GM19467 (cell line): Measurements from ENCODE around the gene AANAT.

Experiments used
- ATAC-seq: cut with Tn5 transposase; IDR thresholded peaks from one replicate; pipeline ENCODE4 v1.9.1; 2021; ENCODE audit warnings: mild to moderate bottlenecking, moderate library complexity; ENCODE audit not compliant: unreplicated experiment

Gene AANAT

DNA sequence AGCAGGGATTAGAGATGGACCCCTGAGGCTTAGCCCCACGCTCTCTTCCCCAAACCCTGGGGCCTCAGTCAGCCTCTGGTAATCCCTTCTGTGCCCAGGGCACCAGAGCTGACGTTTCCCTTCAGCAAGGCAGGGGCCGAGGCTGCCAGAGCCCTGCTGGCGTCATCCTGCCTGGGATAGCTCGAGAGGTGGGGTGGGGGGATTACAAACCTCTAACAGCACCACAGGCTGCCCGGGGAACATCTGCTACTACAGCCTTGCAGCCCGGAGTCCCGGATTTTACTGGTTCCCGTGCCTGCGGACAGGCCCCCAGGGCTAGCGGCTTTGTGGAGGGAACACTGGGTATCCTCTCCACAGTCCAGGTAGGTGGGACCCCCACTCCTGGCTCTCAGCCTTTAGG lies at the start of gene AANAT:
TSS of gene AANAT (plus strand) at position 238 of the 400 bp plus-strand sequence. CDS start 1,144 bp downstream, outside the sequence.
- ATAC-seq, result no peak

DNA sequence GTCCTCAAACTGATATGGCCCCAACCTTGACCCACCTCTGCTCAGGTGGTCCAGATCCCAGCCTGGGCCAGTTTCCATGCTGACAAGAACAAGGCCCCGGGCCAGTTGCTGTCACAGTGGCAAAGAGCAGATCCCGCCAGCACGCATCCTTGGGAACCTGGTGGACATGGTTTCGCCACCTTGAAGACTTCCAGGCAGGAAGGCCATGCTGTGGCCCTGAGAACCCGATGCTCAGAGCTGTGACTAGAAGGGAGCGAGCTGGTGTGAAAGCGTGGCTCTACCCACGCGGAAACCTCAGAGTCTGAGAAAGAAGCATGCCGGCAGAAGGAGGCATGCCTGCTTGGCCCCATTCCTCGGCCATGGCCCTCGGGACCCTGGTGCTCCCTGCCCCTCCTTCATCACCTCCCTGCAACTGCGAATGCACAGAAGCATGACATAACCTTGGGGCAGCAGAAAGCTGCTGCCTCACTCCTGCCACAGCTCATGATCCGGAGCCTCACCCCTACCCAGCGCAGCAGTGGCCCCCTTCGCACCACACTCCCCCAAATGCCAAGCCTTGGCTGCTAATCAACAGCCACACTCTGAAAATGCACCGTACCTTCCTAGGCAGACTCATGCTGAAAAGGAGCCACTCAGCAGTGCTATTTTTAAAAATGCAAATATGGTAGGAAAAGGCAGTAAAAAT lies 47.7 kb upstream of the AANAT start:
- no peak for ATAC-seq

DNA sequence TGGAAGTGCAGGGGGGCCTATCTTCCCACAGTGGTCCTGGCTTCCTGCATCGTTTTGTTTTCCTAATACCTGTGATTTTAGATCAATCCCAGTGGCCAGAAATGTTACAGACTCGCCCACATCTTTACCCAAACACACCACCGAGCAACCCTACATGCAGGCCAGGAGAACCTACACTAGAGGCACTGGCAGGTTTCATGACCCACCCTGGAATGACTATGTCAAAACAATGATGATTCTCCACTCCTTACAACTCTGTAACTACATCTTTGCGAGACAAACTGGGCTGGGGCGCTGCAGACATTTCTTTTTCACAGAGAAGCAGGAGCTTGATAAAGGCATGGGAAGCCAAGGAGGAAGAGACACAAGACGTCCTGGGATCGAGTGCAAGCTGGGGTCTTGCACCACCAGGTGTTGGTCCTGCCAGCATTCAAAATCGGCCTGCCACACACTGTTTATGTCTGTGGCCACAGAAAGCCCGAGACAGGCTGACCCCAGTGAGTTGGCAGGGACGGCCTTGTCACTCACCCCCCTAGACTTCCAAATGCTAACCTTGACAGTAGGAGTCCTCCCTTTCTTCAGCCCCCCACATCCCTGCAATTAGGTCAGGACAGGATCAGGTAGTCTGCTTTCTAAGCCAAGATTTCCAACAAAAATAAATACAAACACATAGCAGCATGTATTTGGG lies 46.9 kb upstream of the AANAT start:
- no peak for ATAC-seq

DNA sequence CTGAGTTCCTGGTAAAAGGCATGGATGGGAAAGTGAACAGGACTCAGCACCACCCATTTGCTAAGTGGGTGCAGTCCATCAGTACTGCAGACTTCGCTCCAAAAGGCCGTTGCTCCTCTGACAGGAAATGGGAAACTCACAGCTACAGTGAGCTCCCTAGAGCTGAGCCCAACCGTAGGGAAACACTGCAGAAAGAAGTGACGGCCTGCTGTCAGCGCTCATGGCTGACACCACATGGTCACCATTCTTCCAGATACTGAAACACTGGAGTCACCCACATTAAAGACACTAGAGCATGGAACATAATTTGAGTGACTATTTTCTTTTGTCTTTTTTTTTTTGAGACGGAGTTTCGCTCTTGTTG lies 46.4 kb upstream of the AANAT start:
- no peak for ATAC-seq

DNA sequence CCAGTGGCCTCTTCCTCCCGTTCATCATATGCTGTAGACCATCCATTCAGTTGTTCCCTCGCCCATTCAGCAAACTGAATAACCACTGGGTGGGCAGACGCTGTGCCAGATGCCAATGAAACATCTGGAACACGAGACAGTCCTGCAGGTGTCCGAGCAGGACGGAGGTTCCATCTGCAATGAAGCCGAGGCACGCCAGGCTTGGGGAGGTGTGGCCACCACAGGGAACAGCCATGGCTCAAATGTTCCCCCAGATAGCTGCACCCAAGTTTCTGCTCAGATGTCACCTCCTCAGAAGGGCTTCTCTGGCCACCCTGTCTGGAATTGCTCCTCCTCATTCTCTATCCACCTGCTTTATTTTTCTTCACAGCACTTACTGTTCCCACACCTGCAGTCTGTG lies 45.0 kb upstream of the AANAT start:
- ATAC-seq, result no peak

DNA sequence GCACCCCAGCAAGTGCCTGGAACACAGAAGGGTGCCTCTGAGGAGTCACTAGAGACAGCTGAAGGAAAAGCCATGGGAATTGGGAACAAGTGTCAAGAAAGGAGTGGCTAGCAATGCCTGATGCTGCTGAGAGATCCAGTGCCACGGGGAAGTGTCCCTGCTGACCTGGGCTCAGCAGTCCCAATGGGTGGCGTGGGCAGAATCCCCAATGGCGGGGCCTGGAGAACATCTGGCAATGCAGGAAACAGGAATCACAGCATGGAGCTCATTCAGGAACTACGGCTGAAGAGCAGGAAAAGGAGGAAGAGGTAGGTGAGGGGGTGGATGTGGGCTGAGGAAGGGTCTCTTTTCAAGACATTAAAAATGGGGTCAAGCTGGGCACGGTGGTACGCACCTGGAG lies 44.5 kb upstream of the AANAT start:
- no peak for ATAC-seq

DNA sequence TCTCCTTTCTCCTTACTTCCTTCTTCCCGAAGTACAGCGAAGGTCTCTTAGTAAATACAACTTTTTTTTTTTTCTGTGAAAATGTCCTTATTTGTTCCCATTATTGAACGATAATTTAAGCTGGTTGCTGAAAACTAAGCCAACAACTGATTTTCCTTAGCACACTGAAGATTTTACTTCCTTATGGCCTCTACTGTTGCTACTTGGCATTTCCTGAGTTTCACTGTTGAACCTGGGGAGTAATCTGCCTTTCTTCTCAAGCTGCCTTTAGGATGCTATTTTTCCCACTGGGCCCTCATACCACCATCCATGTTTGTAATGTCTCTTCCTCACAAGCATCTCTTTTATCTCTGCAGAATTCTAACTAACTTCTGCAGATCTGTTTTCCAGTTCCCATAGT lies 40.5 kb upstream of the AANAT start:
- ATAC-seq, result no peak

DNA sequence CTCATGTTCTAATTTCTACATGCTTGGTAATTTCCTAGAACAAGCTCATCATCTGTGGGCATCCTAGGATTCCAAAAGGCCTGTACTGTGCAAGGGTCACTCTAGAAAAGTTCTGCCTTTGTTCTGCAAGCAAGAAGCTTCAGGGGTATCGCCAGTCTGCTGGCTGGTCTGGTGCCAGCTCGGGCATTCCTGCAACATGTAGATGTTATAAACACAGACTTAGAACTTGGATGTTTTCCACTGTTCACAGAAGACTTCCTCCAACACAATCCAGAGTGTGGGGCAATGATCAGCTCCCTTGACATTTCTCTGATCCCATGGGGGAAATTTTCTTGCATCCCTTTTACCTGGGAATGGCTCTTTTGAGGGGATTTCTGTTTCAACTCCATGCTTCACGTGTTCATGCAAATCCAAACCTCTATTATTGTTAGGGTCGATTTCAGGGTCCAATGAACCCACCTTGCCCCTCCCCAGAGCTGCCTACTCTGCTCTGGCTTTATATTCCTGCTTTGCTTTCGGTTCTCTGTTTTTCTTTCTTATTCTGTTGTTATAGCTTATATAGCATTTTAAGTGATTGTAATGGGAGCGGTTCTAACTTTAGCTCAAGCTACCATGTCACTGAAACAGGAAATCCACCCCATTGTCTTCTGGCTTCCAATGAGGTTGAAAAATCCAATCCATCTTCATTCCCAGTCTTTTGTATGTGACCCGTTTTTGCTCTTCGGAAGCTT lies 39.7 kb upstream of the AANAT start:
- ATAC-seq, result no peak

DNA sequence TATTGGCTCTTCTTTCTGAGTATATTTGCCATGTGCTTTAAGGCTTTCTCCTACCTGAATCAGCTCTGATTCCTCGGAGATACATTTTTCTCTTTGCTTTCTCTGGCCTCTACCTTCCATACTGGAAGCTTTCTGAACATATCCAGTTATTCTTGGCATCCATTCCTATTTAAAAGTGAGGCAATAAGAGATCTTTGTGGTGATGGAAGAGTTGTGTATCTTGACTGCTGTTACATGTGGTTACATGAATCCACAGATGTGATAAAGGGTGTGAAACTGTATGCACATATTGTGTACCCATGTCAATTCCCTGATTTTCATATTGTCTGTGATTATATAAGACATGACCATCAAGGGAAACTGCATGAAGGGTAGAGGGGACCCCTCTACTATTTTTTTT lies 38.9 kb upstream of the AANAT start:
- no peak for ATAC-seq

DNA sequence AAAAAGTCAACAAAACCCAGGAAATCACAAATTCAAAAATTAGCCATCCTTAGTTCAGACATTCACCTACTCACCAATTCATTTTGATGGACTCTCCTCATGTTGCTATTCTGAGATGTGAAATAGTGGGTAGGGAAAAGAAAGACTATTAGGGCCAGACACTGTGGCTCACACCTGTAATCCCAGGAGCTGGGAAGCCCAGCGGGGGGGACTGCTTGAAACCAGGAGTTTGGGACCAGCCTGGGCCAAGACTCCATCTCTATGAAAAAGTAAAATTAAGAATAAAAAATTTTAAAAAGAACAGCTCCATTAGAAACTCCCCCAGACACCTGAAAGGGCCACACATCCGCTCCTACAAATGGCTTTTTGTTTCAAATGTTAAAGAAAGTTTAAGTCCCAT lies 35.9 kb upstream of the AANAT start:
- ATAC-seq, result no peak

DNA sequence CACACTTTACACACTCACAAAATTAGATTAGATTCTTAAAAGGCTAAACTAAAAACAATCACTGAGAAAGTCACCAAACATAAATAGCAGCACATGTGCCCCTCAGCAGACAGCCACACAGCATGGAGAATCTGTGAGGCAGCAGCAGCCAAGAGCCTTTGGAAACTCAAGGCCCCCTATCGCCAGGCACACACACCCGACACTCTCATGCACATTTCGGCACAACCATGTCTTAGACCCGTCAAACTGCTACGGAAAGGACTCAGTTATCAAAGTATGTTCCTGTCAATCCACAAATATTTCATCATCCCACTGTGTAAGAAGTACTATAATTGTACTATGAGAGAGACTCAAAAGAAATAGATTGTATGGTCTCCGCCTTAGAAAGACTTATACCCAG lies 35.4 kb upstream of the AANAT start:
- ATAC-seq, result no peak

DNA sequence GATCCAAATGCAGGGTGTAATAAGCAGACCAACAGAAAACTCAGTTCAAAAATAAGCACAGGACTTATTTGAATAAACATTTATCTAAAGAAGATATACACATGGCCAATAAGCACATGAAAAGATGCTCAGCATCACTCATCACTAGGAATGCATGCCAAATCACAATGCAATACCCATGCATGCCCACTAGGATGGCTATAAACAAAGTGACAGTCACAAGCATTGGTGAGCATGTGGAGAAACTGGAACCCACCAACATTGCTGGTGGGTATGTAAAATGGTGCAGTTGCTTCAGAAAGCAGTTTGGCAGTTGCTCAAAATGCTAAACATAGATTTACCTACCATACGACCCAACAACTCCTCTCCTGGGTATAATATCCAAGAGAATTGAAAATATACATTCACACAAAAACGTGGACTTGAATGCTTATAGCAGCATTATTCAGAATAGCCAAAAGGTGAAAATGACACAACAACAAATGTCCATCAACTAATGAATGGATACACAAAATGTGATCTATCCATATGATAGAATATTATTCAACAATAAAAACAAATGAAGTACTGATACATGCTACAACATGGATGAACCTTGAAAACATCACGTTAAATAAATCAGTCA lies 34.6 kb upstream of the AANAT start:
- ATAC-seq, result no peak

DNA sequence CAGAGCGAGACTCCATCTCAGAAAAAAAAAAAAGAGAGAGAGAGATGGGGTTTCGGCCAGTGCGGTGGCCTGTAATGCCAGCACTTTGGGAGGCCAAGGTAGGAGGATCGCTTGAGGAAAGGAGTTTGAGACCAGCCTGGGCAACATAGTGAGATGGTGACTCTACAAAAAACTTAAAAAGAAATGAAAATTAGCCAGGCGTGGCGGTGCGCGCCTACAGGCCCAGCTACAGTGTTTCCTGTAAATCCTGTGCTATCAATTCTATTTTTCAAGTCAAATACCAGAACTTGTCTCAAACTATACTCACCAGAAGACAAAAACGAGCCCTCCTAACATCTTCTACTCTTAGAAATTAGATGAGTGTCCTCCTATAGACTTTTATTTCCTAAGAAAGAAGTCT lies 33.7 kb upstream of the AANAT start:
- ATAC-seq, result no peak

DNA sequence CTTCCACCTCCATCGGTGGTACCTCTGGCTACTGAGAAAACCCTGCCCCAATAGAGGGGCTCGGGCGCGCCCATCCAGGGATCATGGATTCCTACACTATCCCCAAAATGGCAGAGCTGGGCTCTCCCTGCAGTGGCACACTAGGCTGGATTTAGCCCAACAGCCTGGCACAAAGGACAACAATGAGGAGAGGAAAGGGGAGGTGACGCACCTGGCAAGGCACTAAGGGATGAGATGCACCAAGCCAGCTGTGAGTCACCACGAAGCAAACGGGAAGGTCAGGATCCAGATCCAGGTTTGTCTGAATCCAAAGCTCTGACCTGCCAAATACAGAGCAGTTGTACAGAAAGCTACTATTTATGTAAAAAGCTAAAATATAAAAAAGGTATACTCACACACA lies 32.5 kb upstream of the AANAT start:
- no peak for ATAC-seq

DNA sequence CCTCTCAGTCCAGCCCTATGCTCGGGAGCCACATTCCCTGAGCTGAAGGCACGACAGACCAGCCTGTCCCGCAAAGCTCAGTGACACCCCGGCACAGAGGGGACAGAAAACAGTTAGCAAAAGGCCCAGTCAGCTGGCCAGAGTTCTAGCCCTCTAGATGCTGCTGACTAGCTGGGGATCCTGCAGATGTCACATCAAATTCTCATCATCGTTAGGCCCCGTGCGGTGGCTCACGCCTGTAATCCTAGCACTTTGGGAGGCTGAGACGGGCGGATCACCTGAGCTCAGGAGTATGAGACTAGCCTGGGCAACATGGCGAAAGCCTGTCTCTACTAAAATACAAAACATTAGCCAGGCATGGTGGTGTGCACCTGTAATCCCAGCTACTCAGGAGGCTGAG lies 31.7 kb upstream of the AANAT start:
- ATAC-seq, result no peak

DNA sequence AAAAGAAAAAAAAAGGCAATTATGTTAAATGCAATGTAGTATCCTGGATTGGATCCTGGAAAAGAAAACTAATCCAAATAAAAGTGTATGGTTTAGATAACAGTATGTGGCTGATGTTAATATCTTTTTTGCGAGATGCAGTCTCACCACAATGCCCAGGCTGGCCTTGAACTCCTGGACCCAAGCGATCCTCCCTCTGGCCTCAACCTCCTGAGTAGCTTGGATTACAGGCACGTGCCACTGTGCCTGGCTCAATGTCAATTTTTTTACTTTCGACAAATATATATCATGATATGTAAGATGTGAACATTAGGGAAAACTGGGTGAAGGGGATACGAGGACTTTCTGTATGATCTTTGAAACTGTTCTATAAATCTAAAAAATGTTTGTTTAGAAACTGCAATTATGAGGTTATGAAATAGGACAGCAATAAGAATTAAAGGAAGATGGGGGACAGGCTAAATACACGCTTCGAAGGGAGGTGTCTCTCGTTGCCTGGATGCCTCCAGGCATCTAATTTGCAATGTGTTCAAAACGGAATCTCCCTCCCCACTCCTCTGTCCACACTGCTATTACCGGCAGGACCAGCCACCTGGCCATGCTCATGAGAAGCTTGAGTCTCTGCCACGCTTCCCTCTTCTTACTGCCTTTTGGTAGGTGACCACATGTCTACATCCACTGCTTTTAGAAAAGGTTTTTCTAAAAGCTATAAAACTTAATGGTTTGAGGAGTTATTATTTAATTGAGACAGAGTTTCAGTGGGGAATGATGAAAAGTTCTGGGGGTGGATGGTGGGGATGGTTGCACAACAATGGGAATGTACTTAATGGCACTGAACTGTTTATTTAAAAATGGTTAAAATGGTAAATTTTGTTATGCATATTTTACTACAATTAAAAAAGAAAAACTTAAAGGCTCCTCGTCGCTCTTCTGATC lies 29.7 kb upstream of the AANAT start:
- ATAC-seq, result no peak

DNA sequence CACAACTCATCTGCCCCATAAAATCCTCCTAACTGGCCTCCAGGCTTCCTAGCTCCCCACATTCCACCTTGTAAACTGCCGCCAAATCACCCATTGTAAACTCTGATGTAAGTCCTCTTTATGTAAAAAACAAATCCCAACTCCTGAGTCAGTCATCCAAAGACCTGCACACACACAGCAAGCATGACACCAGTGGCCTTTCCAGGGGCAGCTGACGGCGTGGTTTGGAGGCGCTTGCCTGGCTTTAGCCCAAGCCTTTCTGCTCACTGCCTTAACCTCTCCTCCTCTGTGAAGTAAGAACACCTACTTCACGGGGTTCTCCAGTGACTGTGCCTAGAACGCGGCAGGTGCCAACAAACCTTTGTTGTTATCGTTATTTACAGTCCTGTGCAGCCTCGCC lies 28.5 kb upstream of the AANAT start:
- ATAC-seq, result no peak

DNA sequence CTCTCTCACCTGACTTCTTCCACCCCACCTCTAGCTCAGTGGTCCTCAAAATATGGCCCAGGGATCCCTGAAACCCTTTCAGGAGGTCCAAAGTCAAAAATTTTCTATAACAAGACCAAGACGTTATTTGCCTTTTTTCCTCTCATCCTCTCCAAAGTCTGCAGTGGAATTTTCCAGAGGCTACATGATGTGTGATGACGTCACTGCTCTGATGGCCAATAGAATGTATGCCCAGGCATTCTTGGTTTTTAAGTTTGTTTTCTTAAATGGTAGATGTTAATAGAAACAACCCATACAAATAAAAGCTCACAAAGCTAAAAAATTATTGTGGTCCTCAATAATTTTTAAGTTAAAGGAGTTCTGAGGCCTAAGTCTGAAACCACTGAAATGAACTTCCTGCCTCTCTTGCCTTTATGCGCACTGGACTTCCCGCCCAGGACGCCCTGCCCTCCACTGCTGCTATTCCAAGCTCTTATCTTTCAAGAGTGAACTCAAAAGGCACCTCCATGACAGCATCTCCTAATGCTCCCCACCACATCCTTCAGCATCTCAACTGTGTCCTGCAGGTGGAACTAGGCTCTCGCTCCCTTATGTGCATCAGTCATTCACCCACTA lies 28.0 kb upstream of the AANAT start:
- ATAC-seq, result no peak

DNA sequence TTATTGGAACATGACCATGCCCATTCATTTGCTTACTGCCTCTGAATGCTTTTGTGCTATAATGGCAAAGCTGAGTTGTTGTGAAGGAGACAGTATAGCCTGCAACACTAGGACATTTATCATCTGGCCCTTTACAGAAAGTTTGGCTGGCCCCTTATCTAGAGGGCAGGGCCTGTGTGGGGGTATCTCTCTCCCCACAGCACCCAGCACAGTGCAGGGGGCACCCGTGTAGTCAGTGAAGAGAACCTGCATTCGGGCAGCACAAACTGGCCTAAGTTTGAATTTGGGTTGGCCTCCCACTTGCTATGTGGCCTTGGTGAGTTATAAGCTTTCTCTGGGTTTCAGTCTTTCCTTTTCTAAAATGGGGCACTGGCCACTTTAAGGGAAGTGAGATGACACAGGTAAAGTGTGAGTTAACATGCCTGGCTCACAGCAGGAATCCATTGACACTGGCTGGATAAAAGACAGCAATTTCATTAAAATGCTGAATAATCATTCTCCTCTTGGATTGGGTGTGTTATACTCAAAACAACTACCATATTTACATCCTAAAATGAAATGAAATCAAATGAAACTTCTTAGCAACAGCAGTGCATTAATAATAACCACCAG lies 26.5 kb upstream of the AANAT start:
- ATAC-seq, result no peak
